Endothelial cell of umbilical vein (primary cell): ENCODE data around the gene IGHMBP2.
"Not testable (repeated sequence)": the region's sequence is repeated elsewhere in the genome, so short reads cannot be mapped to it uniquely, and the experiment has no call there.

ENCODE experiments used
- CTCF ChIP-seq, 2 donors: IDR thresholded peaks; 1 replicate in 1 of 2; 2 replicates in 1 of 2; pipeline ENCODE4 v1.5.1; 2011; ENCODE audit warnings: low read length in 2 of 2, mild to moderate bottlenecking in 2 of 2, moderate library complexity in 2 of 2, control low read depth in 1 of 2, inconsistent platforms in 1 of 2, low read depth in 1 of 2; ENCODE audit not compliant: insufficient read depth in 1 of 2; ENCODE audit errors: extremely low read depth in 1 of 2
- EZH2 ChIP-seq: IDR thresholded peaks from 2 replicates; pipeline ENCODE4 v1.6.1; 2012; ENCODE audit warnings: borderline replicate concordance, low read depth, mild to moderate bottlenecking, moderate library complexity, low read length, inconsistent platforms; ENCODE audit not compliant: severe bottlenecking
- FOS ChIP-seq: IDR thresholded peaks from 2 replicates; pipeline ENCODE4 v1.6.1; 2011; ENCODE audit warnings: mild to moderate bottlenecking, low read length, moderate library complexity, borderline replicate concordance; ENCODE audit not compliant: insufficient read depth
- GATA2 ChIP-seq: IDR thresholded peaks from 2 replicates; pipeline ENCODE4 v1.7.0; 2011; ENCODE audit warnings: low read depth, mild to moderate bottlenecking, moderate library complexity, mixed read lengths, low read length; ENCODE audit not compliant: insufficient read length, insufficient read depth
- JUN ChIP-seq: IDR thresholded peaks from 2 replicates; pipeline ENCODE4 v1.6.1; 2011; ENCODE audit warnings: borderline replicate concordance, low read depth; ENCODE audit not compliant: insufficient read length, insufficient read depth
- MYC ChIP-seq: IDR thresholded peaks from one replicate; pipeline ENCODE4 v1.6.1; 2011; ENCODE audit warnings: mild to moderate bottlenecking, low read depth, low read length
- POLR2A ChIP-seq: IDR thresholded peaks from 2 replicates; pipeline ENCODE4 v1.6.1; 2012; ENCODE audit warnings: low read depth, mild to moderate bottlenecking, control low read depth, low read length
- POLR2AphosphoS5 ChIP-seq: IDR thresholded peaks from 2 replicates; pipeline ENCODE4 v1.6.1; 2012; ENCODE audit warnings: low read depth, mild to moderate bottlenecking, control low read depth, low read length, moderate library complexity; ENCODE audit not compliant: insufficient read depth
- TF ChIP-seq, protein P1 (sequence below): IDR thresholded peaks from 2 replicates; pipeline ENCODE4 v1.6.1; 2011; ENCODE audit not compliant: insufficient read depth, insufficient read length

DNA sequence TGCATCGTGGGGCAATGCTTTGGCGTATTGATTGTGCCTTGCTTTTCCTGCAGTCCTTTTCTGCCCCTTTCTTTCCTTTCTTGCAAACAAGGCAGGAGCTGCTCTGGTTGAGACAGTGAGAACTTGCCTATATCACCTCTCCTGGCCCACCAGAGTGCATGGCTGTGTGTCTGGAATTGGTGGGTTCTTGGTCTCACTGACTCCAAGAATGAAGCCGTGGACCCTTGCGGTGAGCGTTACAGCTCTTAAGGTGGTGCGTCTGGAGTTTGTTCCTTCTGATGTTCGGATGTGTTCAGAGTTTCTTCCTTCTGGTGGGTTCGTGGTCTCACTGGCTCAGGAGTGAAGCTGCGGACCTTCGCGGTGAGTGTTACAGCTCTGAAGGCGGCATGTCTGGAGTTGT lies 70.0 kb downstream of the IGHMBP2 start:
- TF ChIP-seq CTCF (IDR thresholded peaks at IDR 0.05; ENCODE audit: extremely low read depth in 1 of 2, insufficient read depth in 1 of 2, low read depth in 1 of 2, low read length in 2 of 2); POLR2A; EZH2; MYC; FOS; POLR2AphosphoS5; JUN; GATA2: not testable (repeated sequence)
- TF ChIP-seq, protein P1, sequence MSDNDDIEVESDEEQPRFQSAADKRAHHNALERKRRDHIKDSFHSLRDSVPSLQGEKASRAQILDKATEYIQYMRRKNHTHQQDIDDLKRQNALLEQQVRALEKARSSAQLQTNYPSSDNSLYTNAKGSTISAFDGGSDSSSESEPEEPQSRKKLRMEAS: not testable (repeated sequence)
